ENCODE measurements around the gene ACTG1. TPM values are rescaled to one million over a fixed set of nuclear protein-coding genes. Genes with fewer than 3 reads are reported as not detected.

Gene ACTG1
- total RNA-seq, 4 donors from 2014 or later, result 2,510 to 3,878 (median 3,203) TPM

- H3K36me3 ChIP-seq, result no peaks in the 10 kb centered on the region
- peak in 2 of 3 donors; percentile 68 to 75 for DNase-seq
- H3K27ac ChIP-seq, result peak overlapping the region in 1 of 4 donors; percentile 13
- no peaks in the 10 kb centered on the region for H3K27me3 ChIP-seq
- no peak overlapping the region for H3K4me3 ChIP-seq
- H3K4me1 ChIP-seq, result peaks cover 0 to 30% (median 11%) of the 10 kb centered on the region in 4 donors
- H3K9me3 ChIP-seq, result no peaks in the 10 kb centered on the region
- TF ChIP-seq POLR2A (IDR thresholded peaks at IDR 0.05) (peak in 1 of 2 donors; percentile 30), CTCF (IDR thresholded peaks at IDR 0.05) (no peak)
Observed at GRCh38 chr17:81491181-81491581, 21.4 kb downstream of the ACTG1 start.

GRCh38 chr17:81489998-81490992 lies 22.3 kb downstream of the ACTG1 start:
- no peak for TF ChIP-seq CTCF (IDR thresholded peaks at IDR 0.05)
- no peak for TF ChIP-seq POLR2A (IDR thresholded peaks at IDR 0.05)
- Histone ChIP-seq H3K27me3 (no peaks in the 10 kb centered on the region), H3K27ac (peak overlapping the region in 1 of 4 donors; percentile 13), H3K36me3 (no peaks in the 10 kb centered on the region), H3K9me3 (no peaks in the 10 kb centered on the region), H3K4me3 (no peak overlapping the region), H3K4me1 (peaks cover 0 to 30% (median 11%) of the 10 kb centered on the region in 4 donors)
- no peak for DNase-seq

DNA sequence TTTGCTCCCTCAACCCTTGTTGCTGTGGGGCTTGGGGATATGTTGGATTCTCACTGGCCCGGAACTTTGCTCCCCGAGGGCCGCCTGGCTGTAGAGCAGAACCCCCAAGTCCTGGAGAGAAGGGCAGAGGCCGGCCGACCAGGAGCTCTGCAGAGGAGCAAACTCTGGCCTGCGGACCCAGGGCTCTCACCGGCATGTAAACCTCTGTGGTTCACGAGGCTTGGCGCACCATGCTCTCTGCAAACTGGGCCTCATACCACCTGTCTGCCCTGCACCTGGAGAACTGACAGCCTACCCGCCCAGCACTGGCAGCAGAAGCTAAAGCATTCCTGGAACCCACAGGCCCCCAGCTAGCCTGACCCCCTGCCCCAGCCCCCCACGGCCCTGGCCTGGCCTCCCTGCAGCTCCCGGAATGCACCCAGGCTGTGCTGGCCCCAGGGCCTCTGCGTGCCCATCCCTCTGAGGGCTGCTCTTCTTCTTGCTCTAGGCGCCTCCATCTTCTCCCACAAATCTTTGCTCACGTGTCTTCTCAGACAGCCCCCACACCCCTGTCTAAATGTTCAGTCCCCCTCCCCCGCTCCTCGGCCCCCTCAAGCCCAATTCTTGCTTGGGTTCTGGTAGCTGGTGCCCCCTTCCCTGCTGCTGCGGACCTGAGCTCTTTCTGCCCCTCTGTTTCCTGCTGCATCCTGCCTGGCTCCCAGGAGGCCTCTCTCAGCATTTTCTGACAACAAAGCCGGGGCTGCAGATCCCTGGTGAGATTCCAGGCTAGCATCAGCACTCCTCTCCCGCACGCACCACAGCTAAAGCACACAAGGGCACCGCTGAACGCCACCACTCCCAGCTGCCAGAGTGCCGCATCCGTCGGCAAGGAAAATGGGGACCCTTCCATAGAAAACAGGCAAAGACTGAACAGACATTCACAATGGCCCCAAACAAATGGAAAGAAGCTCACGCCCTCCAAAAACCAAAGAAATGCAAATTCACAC lies 23.3 kb downstream of the ACTG1 start:
- H3K4me3 ChIP-seq, result peak overlapping the region in 1 of 4 donors; percentile 72
- H3K9me3 ChIP-seq, result no peaks in the 10 kb centered on the region
- TF ChIP-seq CTCF (IDR thresholded peaks at IDR 0.05) (no peak), POLR2A (IDR thresholded peaks at IDR 0.05) (no peak)
- H3K27ac ChIP-seq, result no peak overlapping the region
- H3K36me3 ChIP-seq, result no peaks in the 10 kb centered on the region
- H3K27me3 ChIP-seq, result no peaks in the 10 kb centered on the region
- DNase-seq, result no peak
- peaks cover 0 to 34% (median 16%) of the 10 kb centered on the region in 4 donors for H3K4me1 ChIP-seq

DNA sequence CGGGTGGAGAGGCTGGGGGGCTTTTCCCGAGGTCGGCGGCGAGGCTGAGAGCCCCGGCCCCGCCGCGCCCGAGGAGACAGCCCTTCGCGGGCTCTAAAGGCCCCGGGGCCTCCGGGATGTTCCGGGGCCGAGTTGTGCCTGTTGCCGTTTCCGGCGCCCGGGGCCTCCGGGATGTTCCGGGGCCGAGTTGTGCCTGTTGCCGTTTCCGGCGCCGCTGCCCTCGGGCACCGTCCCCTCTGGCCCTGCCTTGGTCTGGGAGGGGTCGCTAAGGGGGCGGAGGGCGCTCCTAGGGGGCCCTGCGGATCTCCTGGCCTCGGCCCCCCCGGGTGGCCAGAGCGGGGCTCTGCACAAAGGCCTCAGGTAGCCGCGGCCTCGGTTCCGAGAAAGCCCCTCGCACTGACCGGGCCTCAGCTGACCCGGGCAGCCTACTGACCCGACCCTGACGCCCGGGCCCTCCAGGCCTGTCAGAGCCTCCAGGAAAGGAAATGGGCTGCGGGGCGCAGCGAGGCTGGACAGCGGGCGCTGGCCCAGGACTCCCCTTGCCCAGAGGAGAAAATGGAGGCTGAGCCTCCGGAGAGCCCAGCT lies 24.2 kb downstream of the ACTG1 start:
- peak overlapping the region; percentile 56 to 72 (median 63) for H3K4me3 ChIP-seq
- H3K27ac ChIP-seq, result peak overlapping the region; percentile 62 to 88 (median 79)
- no peak for TF ChIP-seq POLR2A (IDR thresholded peaks at IDR 0.05)
- TF ChIP-seq CTCF (IDR thresholded peaks at IDR 0.05), result no peak
- no peak for DNase-seq
- H3K9me3 ChIP-seq, result no peaks in the 10 kb centered on the region
- H3K4me1 ChIP-seq, result peaks cover 0 to 41% (median 24%) of the 10 kb centered on the region in 4 donors
- no peaks in the 10 kb centered on the region for H3K36me3 ChIP-seq
- H3K27me3 ChIP-seq, result no peaks in the 10 kb centered on the region

Data from Peyer's patch (tissue), 4 donors.